ENCODE data around the gene DIO3. TPM values are rescaled to one million over a fixed set of nuclear protein-coding genes. Genes with fewer than 3 reads are reported as not detected.
A peak's percentile ranks its signal among the peaks of the same experiment; 100 is the strongest.

DIO3 gene
- total and polyA plus RNA-seq, 2 experiments from 2014 or later: 18.4 to 51.1 TPM

GRCh38 chr14:101583715-101584054, 22.4 kb downstream of the DIO3 start:
- TF ChIP-seq CTCF (IDR thresholded peaks at IDR 0.05; ENCODE audit: poor library complexity) (no peak), EZH2 (IDR thresholded peaks at IDR 0.05; ENCODE audit: borderline replicate concordance) (no peak)
- no peak for DNase-seq (ENCODE audit: low spot score)
- Histone ChIP-seq H3K79me2 (no peaks in the 10 kb centered on the region), H3K27ac (no peak overlapping the region), H3K9me3 (ENCODE audit: low read depth) (no peaks in the 10 kb centered on the region), H3K9me2 (replicated peaks; ENCODE audit: insufficient read depth) (no peaks in the 10 kb centered on the region), H3K4me2 (no peak overlapping the region), H3K27me3 (no peaks in the 10 kb centered on the region), H4K20me1 (ENCODE audit: insufficient read depth, poor library complexity, severe bottlenecking) (no peaks in the 10 kb centered on the region), H3K4me3 (no peak overlapping the region), H3K4me1 (ENCODE audit: insufficient read depth) (peaks cover 10% of the 10 kb centered on the region), H2AFZ (no peak overlapping the region), H3K36me3 (replicated peaks; ENCODE audit: insufficient read depth, low read depth) (no peaks in the 10 kb centered on the region)
- WGBS (ENCODE audit: low lambda C conversion rate, missing lambda C conversion rate): 85% methylated on average over 7 of the region's 7 CpGs

GRCh38 chr14:101584055-101584859, 23.0 kb downstream of the DIO3 start:
- Histone ChIP-seq H4K20me1 (ENCODE audit: insufficient read depth, poor library complexity, severe bottlenecking) (no peaks in the 10 kb centered on the region), H3K4me2 (peak overlapping the region; percentile 54), H3K9me2 (replicated peaks; ENCODE audit: insufficient read depth) (no peaks in the 10 kb centered on the region), H3K27me3 (no peaks in the 10 kb centered on the region), H2AFZ (no peak overlapping the region), H3K27ac (peak overlapping the region; percentile 23), H3K9me3 (ENCODE audit: low read depth) (no peaks in the 10 kb centered on the region), H3K4me1 (ENCODE audit: insufficient read depth) (peaks cover 12% of the 10 kb centered on the region), H3K36me3 (replicated peaks; ENCODE audit: insufficient read depth, low read depth) (no peaks in the 10 kb centered on the region), H3K79me2 (no peaks in the 10 kb centered on the region), H3K4me3 (no peak overlapping the region)
- DNase-seq (ENCODE audit: low spot score): peak; percentile 44
- 70% methylated on average over 54 of the region's 54 CpGs for WGBS (ENCODE audit: low lambda C conversion rate, missing lambda C conversion rate)
- TF ChIP-seq CTCF (IDR thresholded peaks at IDR 0.05; ENCODE audit: poor library complexity) (peak; percentile 9), EZH2 (IDR thresholded peaks at IDR 0.05; ENCODE audit: borderline replicate concordance) (no peak)

- WGBS (ENCODE audit: low lambda C conversion rate, missing lambda C conversion rate): 95% methylated on average over 6 of the region's 6 CpGs
- H3K79me2 ChIP-seq: no peaks in the 10 kb centered on the region
- no peak overlapping the region for H3K4me3 ChIP-seq
- H3K27me3 ChIP-seq: no peaks in the 10 kb centered on the region
- no peaks in the 10 kb centered on the region for H3K9me3 ChIP-seq (ENCODE audit: low read depth)
- no peak overlapping the region for H3K27ac ChIP-seq
- no peaks in the 10 kb centered on the region for H3K36me3 ChIP-seq (replicated peaks; ENCODE audit: insufficient read depth, low read depth)
- H2AFZ ChIP-seq: no peak overlapping the region
- H3K4me1 ChIP-seq (ENCODE audit: insufficient read depth): peaks cover 12% of the 10 kb centered on the region
- no peak for DNase-seq (ENCODE audit: low spot score)
- TF ChIP-seq EZH2 (IDR thresholded peaks at IDR 0.05; ENCODE audit: borderline replicate concordance) (no peak), CTCF (IDR thresholded peaks at IDR 0.05; ENCODE audit: poor library complexity) (no peak), EZH2phosphoT487 (IDR thresholded peaks at IDR 0.05; ENCODE audit: low read depth, severe bottlenecking, unreplicated experiment) (no peak)
- no peak overlapping the region for H3K4me2 ChIP-seq
- H4K20me1 ChIP-seq (ENCODE audit: insufficient read depth, poor library complexity, severe bottlenecking): no peaks in the 10 kb centered on the region
- H3K9me2 ChIP-seq (replicated peaks; ENCODE audit: insufficient read depth): no peaks in the 10 kb centered on the region
These were observed 23.9 kb downstream of the DIO3 start for GRCh38 chr14:101585211-101585610.
